Effector memory CD8-positive, alpha-beta T cell (primary cell): Measurements from ENCODE around the gene VWA1.
"Not testable (repeated sequence)": the region's sequence is repeated elsewhere in the genome, so short reads cannot be mapped to it uniquely, and the experiment has no call there.

Experiments
- ATAC-seq: fragments of 150-1000 bp; cut with Tn5 transposase; replicated peaks from 2 replicates; pipeline ENCODE4 v1.10.0; 2021; ENCODE audit warnings: mild to moderate bottlenecking, moderate library complexity
- DNase-seq, 3 experiments: peaks; one replicate each; pipeline ENCODE4 v3.0.0; 2021
- H3K27ac Mint-ChIP-seq, 2 donors: one replicate each; pipeline ENCODE4 v1.8.0; 2022; ENCODE audit warnings: mild to moderate bottlenecking in 2 of 2, mixed read lengths in 2 of 2, moderate library complexity in 2 of 2
- H3K27me3 Mint-ChIP-seq, 2 donors: one replicate each; pipeline ENCODE4 v1.8.0; 2022; ENCODE audit warnings: mixed read lengths in 2 of 2
- H3K36me3 Mint-ChIP-seq: one replicate; pipeline ENCODE4 v1.8.0; 2022; ENCODE audit warnings: mild to moderate bottlenecking, moderate library complexity, mixed read lengths; ENCODE audit not compliant: insufficient read depth
- H3K4me1 Mint-ChIP-seq, 2 donors: one replicate each; pipeline ENCODE4 v1.8.0; 2022; ENCODE audit warnings: low read depth in 2 of 2, mixed read lengths in 2 of 2
- H3K4me3 Mint-ChIP-seq, 2 donors: one replicate each; pipeline ENCODE4 v1.8.0; 2022; ENCODE audit warnings: mild to moderate bottlenecking in 2 of 2, mixed read lengths in 2 of 2, moderate library complexity in 2 of 2
- H3K9me3 Mint-ChIP-seq, 2 donors: one replicate each; pipeline ENCODE4 v1.8.0; 2022; ENCODE audit warnings: mixed read lengths in 2 of 2

The VWA1 gene

DNA sequence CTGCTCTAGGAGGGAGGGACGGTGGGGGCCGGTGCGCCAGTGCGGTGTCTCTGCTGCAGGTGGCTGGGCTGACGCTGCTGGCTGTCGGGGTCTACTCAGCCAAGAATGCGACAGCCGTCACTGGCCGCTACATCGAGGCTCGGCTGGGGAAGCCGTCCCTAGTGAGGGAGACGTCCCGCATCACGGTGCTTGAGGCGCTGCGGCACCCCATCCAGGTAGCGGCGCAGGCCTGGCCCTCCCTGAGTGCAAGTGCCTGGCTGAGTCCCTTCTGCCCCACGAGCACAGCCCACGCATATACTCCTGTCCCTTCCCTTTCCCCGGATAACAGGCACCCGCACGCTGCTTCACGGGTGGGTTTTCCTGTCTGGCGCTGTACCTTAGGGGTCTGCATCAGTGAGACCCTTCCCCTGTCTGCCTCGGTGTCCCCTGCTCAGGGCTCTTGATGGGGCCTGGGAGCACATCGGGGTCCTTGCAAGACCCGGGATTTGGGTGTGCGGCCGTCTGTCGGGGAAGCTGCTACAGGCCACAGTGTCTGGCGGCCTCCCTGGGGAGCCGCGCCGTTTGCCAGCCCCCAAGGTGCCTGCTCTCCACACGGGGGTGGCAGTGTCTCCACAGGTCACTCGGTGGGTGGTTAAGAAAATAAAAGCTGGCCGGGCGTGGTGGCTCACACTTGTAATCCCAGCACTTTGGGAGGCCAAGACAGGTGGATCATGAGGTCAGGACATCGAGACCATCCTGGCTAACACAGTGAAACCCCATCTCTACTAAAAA, 19.0 kb downstream of the VWA1 start:
- DNase-seq, H3K9me3 Mint-ChIP-seq, H3K4me1 Mint-ChIP-seq, ATAC-seq, H3K36me3 Mint-ChIP-seq, H3K27ac Mint-ChIP-seq, H3K4me3 Mint-ChIP-seq: not testable (repeated sequence)
- peaks cover 0 to 11% of the 10 kb centered on the region in 2 donors for H3K27me3 Mint-ChIP-seq

DNA sequence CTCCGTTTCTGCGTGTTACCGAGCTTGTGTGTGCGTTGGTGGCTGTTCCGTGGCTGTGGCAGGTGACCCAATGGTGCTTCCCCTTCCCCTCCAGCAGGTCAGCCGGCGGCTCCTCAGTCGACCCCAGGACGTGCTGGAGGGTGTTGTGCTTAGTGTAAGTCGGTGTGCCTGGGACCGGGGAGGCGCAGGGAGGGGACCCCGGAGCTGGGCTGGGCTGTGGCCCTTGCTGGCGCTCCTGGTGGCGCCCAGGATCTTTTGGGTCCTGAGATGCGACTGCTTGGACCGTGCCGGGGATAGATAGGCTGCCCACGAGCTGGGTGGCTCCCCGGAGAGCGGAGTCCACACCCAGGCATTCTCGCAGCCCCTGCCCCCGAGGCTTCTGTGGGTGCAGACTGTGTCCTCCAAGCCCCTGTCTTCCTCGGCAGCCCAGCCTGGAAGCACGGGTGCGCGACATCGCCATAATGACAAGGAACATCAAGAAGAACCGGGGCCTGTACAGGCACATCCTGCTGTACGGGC, 19.9 kb downstream of the VWA1 start:
- H3K27me3 Mint-ChIP-seq: peaks cover 0 to 4% of the 10 kb centered on the region in 2 donors
- DNase-seq (no peak), ATAC-seq (no peak)
- H3K27ac Mint-ChIP-seq: no peak overlapping the region
- no peaks in the 10 kb centered on the region for H3K36me3 Mint-ChIP-seq
- H3K4me3 Mint-ChIP-seq: no peak overlapping the region
- no peaks in the 10 kb centered on the region for H3K9me3 Mint-ChIP-seq
- no peaks in the 10 kb centered on the region for H3K4me1 Mint-ChIP-seq

DNA sequence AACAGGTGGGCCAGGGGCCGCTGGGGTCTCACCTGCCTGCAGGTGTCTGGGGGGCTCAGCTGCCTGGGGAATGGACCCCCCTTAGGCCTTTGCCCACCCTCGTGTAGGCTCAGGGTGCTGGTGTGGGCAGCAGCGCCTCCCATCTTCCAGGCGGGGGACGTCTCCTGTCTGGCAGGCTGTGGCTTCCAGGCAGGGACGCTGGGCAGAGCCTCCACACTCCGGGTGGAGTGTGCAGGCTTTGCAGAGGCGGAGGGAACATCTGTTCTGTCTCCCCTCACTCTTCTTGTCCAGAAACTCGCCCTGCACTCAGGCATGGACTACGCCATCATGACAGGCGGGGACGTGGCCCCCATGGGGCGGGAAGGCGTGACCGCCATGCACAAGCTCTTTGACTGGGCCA, 20.4 kb downstream of the VWA1 start:
- not testable (repeated sequence) for DNase-seq, H3K4me1 Mint-ChIP-seq, ATAC-seq, H3K9me3 Mint-ChIP-seq, H3K4me3 Mint-ChIP-seq, H3K36me3 Mint-ChIP-seq, H3K27ac Mint-ChIP-seq, H3K27me3 Mint-ChIP-seq

DNA sequence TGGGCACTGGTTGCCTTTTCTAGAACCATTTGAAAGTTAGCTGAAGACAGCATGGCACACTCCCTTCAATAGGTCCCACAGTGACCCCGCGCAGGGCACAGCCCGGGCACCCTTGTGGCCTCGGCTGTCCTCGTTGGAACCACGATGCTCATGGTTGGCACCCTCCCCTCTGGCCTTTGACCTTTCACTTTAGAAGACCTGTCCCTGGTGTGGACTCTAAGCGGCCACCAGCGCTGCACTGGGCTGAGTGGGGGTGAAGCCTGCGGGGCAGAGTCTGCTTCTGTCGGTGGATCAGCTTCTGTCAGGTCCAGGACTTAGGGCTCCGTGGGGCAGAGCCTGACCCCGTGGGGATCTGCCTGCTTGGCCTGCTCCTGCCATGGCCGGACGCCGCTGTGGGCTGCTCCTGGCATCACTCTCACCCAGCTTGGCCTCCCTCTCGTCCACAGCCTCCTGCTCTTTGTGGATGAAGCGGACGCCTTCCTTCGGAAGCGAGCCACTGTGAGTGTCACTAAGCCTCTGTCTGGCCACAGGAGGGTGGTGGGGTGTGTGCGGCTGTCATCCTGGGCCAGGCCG, 21.3 kb downstream of the VWA1 start:
- not testable (repeated sequence) for H3K4me1 Mint-ChIP-seq, H3K9me3 Mint-ChIP-seq, H3K4me3 Mint-ChIP-seq, ATAC-seq, DNase-seq, H3K36me3 Mint-ChIP-seq, H3K27me3 Mint-ChIP-seq, H3K27ac Mint-ChIP-seq

DNA sequence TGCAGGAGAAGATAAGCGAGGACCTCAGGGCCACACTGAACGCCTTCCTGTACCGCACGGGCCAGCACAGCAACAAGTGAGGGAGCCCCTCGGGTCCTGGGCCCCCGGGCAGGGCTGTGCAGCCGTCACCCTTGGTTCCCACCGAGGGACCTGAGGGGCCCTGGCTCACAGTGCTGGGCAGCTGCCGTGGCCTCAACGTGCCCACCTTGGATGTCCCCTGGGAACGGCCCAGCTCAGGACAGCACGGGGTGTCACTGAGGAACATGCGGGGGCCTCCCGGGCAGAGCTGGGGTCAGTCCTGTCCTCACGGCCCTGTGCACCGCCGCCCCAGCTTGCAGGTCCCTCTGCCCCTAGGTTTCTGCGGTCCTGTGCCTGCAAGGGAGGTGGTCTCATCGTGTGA, 23.7 kb downstream of the VWA1 start:
- not testable (repeated sequence) for H3K4me3 Mint-ChIP-seq, ATAC-seq, H3K9me3 Mint-ChIP-seq, H3K36me3 Mint-ChIP-seq, DNase-seq, H3K4me1 Mint-ChIP-seq, H3K27ac Mint-ChIP-seq, H3K27me3 Mint-ChIP-seq

DNA sequence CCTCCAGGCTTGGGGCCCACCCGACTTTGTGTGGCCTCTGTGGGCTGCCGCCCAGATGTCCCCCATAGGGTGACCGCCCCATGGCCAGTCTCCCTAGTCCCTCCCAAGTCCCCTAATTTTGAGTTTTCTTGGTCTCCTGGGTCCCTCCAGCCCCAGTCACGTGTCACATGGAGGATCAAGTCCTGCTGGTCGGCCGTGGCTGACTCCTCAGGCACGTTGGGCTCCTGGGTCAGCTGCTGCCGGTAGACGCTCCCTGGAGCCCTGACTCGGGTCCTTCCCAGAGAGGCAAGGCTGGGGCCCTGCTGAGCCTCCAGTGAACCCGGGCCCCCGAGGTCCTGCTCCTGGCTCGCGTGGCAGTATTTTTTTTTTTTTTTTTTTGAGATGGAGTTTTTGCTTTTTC, 24.2 kb downstream of the VWA1 start:
- not testable (repeated sequence) for H3K36me3 Mint-ChIP-seq, H3K4me3 Mint-ChIP-seq, H3K9me3 Mint-ChIP-seq, H3K4me1 Mint-ChIP-seq, DNase-seq, H3K27ac Mint-ChIP-seq, H3K27me3 Mint-ChIP-seq, ATAC-seq

DNA sequence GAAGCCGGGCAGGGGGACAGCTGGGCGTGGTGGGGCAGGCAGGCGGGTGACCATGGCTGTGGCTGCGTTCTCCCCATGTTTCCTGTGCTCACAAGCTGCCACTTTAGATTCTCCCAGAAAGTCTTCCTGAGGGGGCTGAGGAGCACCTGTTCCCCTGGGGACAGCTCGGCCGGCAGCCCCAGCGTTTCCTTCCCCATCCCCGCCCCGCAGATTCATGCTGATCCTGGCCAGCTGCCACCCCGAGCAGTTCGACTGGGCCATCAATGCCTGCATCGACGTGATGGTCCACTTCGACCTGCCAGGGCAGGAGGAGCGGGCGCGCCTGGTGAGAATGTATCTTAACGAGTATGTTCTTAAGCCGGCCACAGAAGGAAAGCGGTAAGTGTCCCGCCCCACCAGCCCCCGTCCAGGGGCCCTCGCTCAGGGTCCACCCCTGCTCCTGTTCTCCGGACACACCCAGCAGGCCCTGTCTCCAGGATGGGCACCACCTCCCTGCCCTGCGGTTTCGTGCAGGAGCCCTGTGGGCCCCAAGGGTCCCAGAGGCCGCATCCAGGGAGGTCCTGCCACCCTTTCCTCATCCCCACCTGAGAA, 25.1 kb downstream of the VWA1 start:
- peaks cover 5 to 9% of the 10 kb centered on the region in 2 donors for H3K27me3 Mint-ChIP-seq
- no peak for ATAC-seq
- H3K36me3 Mint-ChIP-seq: peaks cover 2% of the 10 kb centered on the region
- no peak overlapping the region for H3K4me3 Mint-ChIP-seq
- peaks cover 0 to 3% of the 10 kb centered on the region in 2 donors for H3K4me1 Mint-ChIP-seq
- no peaks in the 10 kb centered on the region for H3K9me3 Mint-ChIP-seq
- no peak overlapping the region for H3K27ac Mint-ChIP-seq
- DNase-seq: no peak

DNA sequence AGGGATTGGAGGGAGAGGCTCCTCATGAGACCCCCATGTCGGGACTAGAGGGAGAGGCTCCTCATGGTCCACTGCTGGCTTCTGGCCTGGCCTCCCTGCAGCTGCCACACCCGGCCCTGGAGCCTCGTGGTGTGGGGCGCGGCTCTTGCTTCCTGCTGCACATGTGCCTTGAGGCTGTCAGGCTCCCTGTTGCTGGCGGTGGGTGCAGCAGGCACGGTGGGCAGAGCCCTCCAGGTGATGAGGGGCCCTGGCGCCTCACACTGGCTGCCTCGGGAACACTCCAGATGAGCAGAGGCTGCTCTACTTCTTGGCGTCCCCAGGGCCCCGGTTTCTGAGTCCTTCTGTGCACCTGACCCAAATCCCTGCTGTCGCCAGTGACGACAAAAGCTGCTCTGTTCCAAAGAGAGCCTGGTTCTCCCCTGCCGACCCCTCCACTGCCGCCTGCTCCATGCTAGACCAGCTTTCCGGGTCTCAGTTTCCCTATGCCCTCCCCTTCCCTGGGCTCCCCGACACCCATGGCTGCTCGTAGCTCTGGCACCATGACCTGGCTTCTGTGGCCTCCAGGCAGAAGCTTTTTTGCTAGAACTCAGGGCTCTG, 26.3 kb downstream of the VWA1 start:
- peaks cover 5 to 9% of the 10 kb centered on the region in 2 donors for H3K27me3 Mint-ChIP-seq
- H3K4me3 Mint-ChIP-seq: peak overlapping the region in 1 of 2 donors; percentile 70
- H3K36me3 Mint-ChIP-seq: peaks cover 2% of the 10 kb centered on the region
- peak; percentile 20 for ATAC-seq
- H3K27ac Mint-ChIP-seq: peak overlapping the region in 1 of 2 donors; percentile 77
- peaks cover 0 to 3% of the 10 kb centered on the region in 2 donors for H3K4me1 Mint-ChIP-seq
- no peaks in the 10 kb centered on the region for H3K9me3 Mint-ChIP-seq
- DNase-seq: no peak

DNA sequence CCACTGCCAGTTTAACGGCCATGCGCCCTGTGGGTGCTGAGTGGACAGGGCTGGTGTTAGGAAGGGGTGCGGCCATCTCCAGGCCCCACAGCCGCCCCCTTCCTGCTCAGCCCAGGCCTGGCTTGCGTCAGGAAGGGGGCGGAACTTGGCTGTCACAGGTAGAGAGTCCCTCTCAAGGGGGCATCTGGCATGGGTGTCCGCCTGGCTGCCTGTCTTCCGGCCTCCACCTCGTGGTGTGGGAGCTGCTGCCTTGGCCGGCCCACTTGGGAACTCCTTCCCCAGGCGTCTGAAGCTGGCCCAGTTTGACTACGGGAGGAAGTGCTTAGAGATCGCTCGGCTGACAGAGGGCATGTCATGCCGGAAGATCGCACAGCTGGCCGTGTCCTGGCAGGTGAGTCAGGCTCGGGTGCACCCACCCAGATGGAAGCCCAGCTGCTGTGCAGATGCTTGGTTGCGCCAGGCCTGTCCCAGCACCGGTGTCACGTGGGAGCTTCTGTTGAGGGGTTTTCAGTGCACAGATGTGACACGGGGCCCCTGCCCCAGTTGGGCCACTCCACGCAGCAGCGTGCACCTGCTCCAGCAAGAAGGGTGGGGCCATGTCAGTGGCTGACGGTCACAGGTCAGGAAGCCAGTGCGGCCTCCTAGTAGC, 27.0 kb downstream of the VWA1 start:
- H3K36me3 Mint-ChIP-seq: peaks cover 2% of the 10 kb centered on the region
- DNase-seq (peak in 2 of 3 experiments; percentile 20 to 24), ATAC-seq (peak; percentile 81)
- H3K27ac Mint-ChIP-seq: peak overlapping the region in 1 of 2 donors; percentile 77
- peak overlapping the region in 1 of 2 donors; percentile 70 for H3K4me3 Mint-ChIP-seq
- peaks cover 5 to 9% of the 10 kb centered on the region in 2 donors for H3K27me3 Mint-ChIP-seq
- H3K4me1 Mint-ChIP-seq: peaks cover 0 to 3% of the 10 kb centered on the region in 2 donors
- no peaks in the 10 kb centered on the region for H3K9me3 Mint-ChIP-seq

DNA sequence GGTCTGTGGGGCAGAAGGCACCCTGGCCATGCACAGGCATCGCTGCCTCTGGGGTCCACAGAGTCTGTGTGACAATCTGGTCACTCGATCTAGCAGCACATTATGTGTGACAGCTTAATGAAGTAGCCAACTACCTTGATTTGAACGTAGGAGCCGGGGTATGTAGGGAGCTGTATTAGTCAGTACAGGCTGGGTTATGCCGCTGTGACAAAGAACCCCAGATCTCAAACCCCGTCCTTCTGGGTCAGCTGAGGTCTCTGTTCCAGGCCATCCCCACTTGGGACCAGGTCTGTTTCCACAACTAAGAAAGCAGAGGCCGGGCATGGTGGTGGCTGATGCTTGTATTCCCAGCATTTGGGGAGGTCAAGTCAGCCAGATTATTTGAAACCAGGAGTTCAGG, 27.8 kb downstream of the VWA1 start:
- H3K4me1 Mint-ChIP-seq: peaks cover 0 to 3% of the 10 kb centered on the region in 2 donors
- no peak overlapping the region for H3K27ac Mint-ChIP-seq
- no peak overlapping the region for H3K4me3 Mint-ChIP-seq
- no peak for DNase-seq
- H3K9me3 Mint-ChIP-seq: no peaks in the 10 kb centered on the region
- H3K27me3 Mint-ChIP-seq: peaks cover 5 to 9% of the 10 kb centered on the region in 2 donors
- peaks cover 2% of the 10 kb centered on the region for H3K36me3 Mint-ChIP-seq
- no peak for ATAC-seq

DNA sequence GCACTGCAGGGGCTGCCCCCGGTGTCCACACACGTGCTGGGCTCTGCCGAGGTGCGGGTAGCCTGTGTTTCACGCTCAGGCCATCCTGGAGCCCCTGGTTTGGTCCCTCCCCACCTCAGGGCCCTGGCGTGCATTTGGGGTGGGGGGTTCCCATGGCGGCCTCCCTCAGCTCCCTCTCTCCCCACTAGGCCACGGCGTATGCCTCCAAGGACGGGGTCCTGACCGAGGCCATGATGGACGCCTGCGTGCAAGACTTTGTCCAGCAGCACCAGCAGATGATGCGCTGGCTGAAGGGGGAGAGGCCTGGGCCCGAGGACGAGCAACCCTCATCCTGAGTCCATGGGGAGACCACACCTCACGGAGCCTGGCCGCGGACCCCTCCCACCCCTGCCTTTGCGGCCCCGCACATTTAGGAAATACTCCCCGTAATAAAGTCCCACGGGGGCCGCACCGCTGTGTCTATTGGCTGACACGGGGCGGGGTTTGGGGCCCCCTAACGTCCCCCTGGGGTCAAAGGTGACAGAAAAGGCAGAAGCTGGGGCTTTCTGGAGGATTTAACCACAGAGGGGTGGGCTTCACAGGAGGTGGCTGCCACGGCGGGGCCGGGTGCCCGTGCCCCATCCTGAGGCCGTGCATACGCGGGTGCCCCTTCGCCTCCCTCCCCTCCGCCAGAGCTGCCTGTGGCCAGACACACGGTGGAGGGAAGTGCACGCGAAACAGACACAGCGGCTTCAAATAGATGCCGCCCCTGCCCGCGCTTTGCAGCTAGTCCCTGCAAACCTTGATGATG, 32.9 kb downstream of the VWA1 start:
- not testable (repeated sequence) for H3K27ac Mint-ChIP-seq, ATAC-seq, H3K9me3 Mint-ChIP-seq, H3K36me3 Mint-ChIP-seq, DNase-seq, H3K4me3 Mint-ChIP-seq, H3K27me3 Mint-ChIP-seq
- peaks cover 6 to 15% of the 10 kb centered on the region in 2 donors for H3K4me1 Mint-ChIP-seq

DNA sequence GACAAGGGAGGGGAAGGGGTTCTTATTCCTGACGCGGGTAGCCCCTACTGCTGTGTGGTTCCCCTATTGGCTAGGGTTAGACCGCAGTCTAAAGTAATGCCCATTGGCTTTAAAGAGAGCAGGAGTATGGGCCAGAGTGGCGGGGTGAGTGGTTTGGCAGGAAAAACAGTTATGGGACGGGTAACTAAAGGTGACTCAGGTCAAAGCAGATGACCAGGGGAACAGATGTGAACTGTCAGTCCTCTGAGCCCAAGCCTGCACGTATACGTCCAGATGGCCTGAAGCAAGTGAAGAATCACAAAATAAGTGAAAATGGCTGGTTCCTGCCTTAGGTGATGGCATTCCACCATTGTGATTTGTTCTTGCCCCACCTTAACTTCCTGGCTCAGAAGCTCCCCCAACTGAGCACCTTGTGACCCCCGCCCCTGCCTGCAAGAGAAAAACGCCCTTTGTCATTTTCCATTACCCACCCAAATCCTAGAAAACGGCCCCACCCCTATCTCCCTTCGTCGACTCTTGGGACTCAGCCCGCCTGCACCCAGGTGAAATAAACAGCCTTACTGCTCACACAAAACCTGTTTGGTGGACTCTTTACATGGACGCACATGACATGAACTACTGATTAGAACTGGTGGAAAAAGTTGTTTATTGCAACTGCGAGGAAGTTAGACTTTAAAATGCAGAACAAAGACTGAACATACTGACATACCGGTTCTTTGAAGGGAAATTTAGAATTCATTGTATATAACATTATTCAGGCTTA, 35.3 kb downstream of the VWA1 start:
- H3K4me3 Mint-ChIP-seq: peak overlapping the region; percentile 80 to 84
- H3K27me3 Mint-ChIP-seq: no peaks in the 10 kb centered on the region
- peaks cover 7 to 15% of the 10 kb centered on the region in 2 donors for H3K4me1 Mint-ChIP-seq
- peak overlapping the region; percentile 67 to 88 for H3K27ac Mint-ChIP-seq
- ATAC-seq (peak; percentile 10), DNase-seq (no peak)
- peaks cover 10% of the 10 kb centered on the region for H3K36me3 Mint-ChIP-seq
- H3K9me3 Mint-ChIP-seq: no peaks in the 10 kb centered on the region
